Effector memory CD4-positive, alpha-beta T cell (primary cell): ENCODE measurements around the gene HSPA12B.

Experiments
- DNase-seq, 3 donors: peaks; one replicate each; pipeline ENCODE4 v3.0.0-alpha.2; 2020
- H3K27ac ChIP-seq: 2 replicates; pipeline ENCODE4 v1.7.0; 2013; ENCODE audit warnings: mild to moderate bottlenecking, low read length, moderate library complexity; ENCODE audit not compliant: insufficient read depth, poor library complexity, severe bottlenecking
- H3K27me3 ChIP-seq: replicated peaks from 2 replicates; pipeline ENCODE4 v1.7.0; 2013; ENCODE audit warnings: mild to moderate bottlenecking, low read length; ENCODE audit not compliant: insufficient read depth, control insufficient read depth, poor library complexity, severe bottlenecking
- H3K36me3 ChIP-seq: 2 replicates; pipeline ENCODE4 v1.7.0; 2013; ENCODE audit warnings: mild to moderate bottlenecking, low read length, moderate library complexity; ENCODE audit not compliant: control insufficient read depth, insufficient read depth
- H3K4me1 ChIP-seq: 2 replicates; pipeline ENCODE4 v1.7.0; 2013; ENCODE audit warnings: low read length, mild to moderate bottlenecking; ENCODE audit not compliant: control insufficient read depth, insufficient read depth, poor library complexity, severe bottlenecking
- H3K4me3 ChIP-seq: 2 replicates; pipeline ENCODE4 v1.7.0; 2013; ENCODE audit warnings: low read length, low read depth, mild to moderate bottlenecking; ENCODE audit not compliant: insufficient read depth, poor library complexity, severe bottlenecking
- H3K9me3 ChIP-seq: 2 replicates; pipeline ENCODE4 v1.7.0; 2013; ENCODE audit warnings: mild to moderate bottlenecking, low read length, moderate library complexity; ENCODE audit not compliant: control insufficient read depth
- total RNA-seq, 3 donors: gene quantifications; one replicate each; lab custom pipeline; 2026; lab: John Stamatoyannopoulos, UW

Gene HSPA12B
- total RNA-seq, result 0 reads per million in 3 donors

- H3K27ac ChIP-seq, result no peak within 1 kb of the TSS
- peaks cover 15% of the 10 kb centered on the region for H3K27me3 ChIP-seq
These were observed at the start of gene HSPA12B for GRCh38 chr20:3732327-3733118. HSPA12B (plus strand) TSS chr20:3732685; CDS start chr20:3738675, 5,990 bp downstream.

GRCh38 chr20:3685341-3685740, 47.1 kb upstream of the HSPA12B start:
- Histone ChIP-seq H3K27ac (no peak overlapping the region), H3K4me1 (peaks cover 6% of the 10 kb centered on the region), H3K36me3 (no peaks in the 10 kb centered on the region), H3K4me3 (no peak overlapping the region), H3K27me3 (peaks cover 18% of the 10 kb centered on the region), H3K9me3 (no peaks in the 10 kb centered on the region)
- no peak for DNase-seq

More at GRCh38 chr20:3732327-3733118, at the start of gene HSPA12B:
- no peaks in the 10 kb centered on the region for H3K36me3 ChIP-seq
- no peak for DNase-seq
- H3K4me3 ChIP-seq, result no peak within 1 kb of the TSS
- no peaks in the 10 kb centered on the region for H3K9me3 ChIP-seq
- H3K4me1 ChIP-seq, result peaks cover 3% of the 10 kb centered on the region

- Histone ChIP-seq H3K27me3 (peaks cover 12% of the 10 kb centered on the region), H3K36me3 (no peaks in the 10 kb centered on the region), H3K4me1 (peaks cover 6% of the 10 kb centered on the region), H3K27ac (no peak overlapping the region), H3K4me3 (no peak overlapping the region), H3K9me3 (no peaks in the 10 kb centered on the region)
- DNase-seq, result no peak
These were observed 46.1 kb upstream of the HSPA12B start for GRCh38 chr20:3686421-3686820.

- H3K36me3 ChIP-seq, result no peaks in the 10 kb centered on the region
- DNase-seq, result no peak
- peaks cover 9% of the 10 kb centered on the region for H3K27me3 ChIP-seq
- no peak overlapping the region for H3K27ac ChIP-seq
- H3K9me3 ChIP-seq, result no peaks in the 10 kb centered on the region
- H3K4me3 ChIP-seq, result no peak overlapping the region
- peaks cover 3% of the 10 kb centered on the region for H3K4me1 ChIP-seq
These were observed 45.6 kb upstream of the HSPA12B start for GRCh38 chr20:3686867-3687321.

- DNase-seq, result no peak
- H3K4me1 ChIP-seq, result no peaks in the 10 kb centered on the region
These were observed 44.8 kb upstream of the HSPA12B start for GRCh38 chr20:3687655-3688054.

GRCh38 chr20:3689978-3690377, 42.5 kb upstream of the HSPA12B start:
- Histone ChIP-seq H3K4me3 (no peak overlapping the region), H3K4me1 (no peaks in the 10 kb centered on the region), H3K27ac (no peak overlapping the region), H3K9me3 (no peaks in the 10 kb centered on the region), H3K27me3 (no peaks in the 10 kb centered on the region), H3K36me3 (no peaks in the 10 kb centered on the region)
- no peak for DNase-seq

More at GRCh38 chr20:3687655-3688054, 44.8 kb upstream of the HSPA12B start:
- no peak overlapping the region for H3K27ac ChIP-seq
- no peak overlapping the region for H3K4me3 ChIP-seq
- peaks cover 3% of the 10 kb centered on the region for H3K27me3 ChIP-seq
- H3K9me3 ChIP-seq, result no peaks in the 10 kb centered on the region
- no peaks in the 10 kb centered on the region for H3K36me3 ChIP-seq

- no peak for DNase-seq
- H3K4me3 ChIP-seq, result no peak overlapping the region
- H3K36me3 ChIP-seq, result no peaks in the 10 kb centered on the region
- H3K27ac ChIP-seq, result no peak overlapping the region
- H3K9me3 ChIP-seq, result no peaks in the 10 kb centered on the region
- no peaks in the 10 kb centered on the region for H3K4me1 ChIP-seq
- no peaks in the 10 kb centered on the region for H3K27me3 ChIP-seq
These were observed 42.1 kb upstream of the HSPA12B start for GRCh38 chr20:3690413-3690812.

- no peaks in the 10 kb centered on the region for H3K4me1 ChIP-seq
- DNase-seq, result no peak
- no peak overlapping the region for H3K4me3 ChIP-seq
- H3K27me3 ChIP-seq, result no peaks in the 10 kb centered on the region
- H3K27ac ChIP-seq, result no peak overlapping the region
- H3K9me3 ChIP-seq, result no peaks in the 10 kb centered on the region
- no peaks in the 10 kb centered on the region for H3K36me3 ChIP-seq
These were observed 41.2 kb upstream of the HSPA12B start for GRCh38 chr20:3691306-3691705.

- Histone ChIP-seq H3K9me3 (no peaks in the 10 kb centered on the region), H3K27me3 (no peaks in the 10 kb centered on the region), H3K4me1 (no peaks in the 10 kb centered on the region), H3K36me3 (no peaks in the 10 kb centered on the region), H3K27ac (no peak overlapping the region), H3K4me3 (no peak overlapping the region)
- no peak for DNase-seq
These were observed 40.6 kb upstream of the HSPA12B start for GRCh38 chr20:3691897-3692296.

- H3K4me1 ChIP-seq, result no peaks in the 10 kb centered on the region
- H3K9me3 ChIP-seq, result no peaks in the 10 kb centered on the region
- no peaks in the 10 kb centered on the region for H3K27me3 ChIP-seq
- no peak overlapping the region for H3K27ac ChIP-seq
- H3K4me3 ChIP-seq, result no peak overlapping the region
- DNase-seq, result no peak
- H3K36me3 ChIP-seq, result no peaks in the 10 kb centered on the region
These were observed 39.7 kb upstream of the HSPA12B start for GRCh38 chr20:3692706-3693294.
